ENCODE data around the gene SH3BP1. TPM values are rescaled to one million over a fixed set of nuclear protein-coding genes. Genes with fewer than 3 reads are reported as not detected.

SH3BP1 gene
- total RNA-seq, 1 experiment from 2014 or later: 12.9 TPM

DNA sequence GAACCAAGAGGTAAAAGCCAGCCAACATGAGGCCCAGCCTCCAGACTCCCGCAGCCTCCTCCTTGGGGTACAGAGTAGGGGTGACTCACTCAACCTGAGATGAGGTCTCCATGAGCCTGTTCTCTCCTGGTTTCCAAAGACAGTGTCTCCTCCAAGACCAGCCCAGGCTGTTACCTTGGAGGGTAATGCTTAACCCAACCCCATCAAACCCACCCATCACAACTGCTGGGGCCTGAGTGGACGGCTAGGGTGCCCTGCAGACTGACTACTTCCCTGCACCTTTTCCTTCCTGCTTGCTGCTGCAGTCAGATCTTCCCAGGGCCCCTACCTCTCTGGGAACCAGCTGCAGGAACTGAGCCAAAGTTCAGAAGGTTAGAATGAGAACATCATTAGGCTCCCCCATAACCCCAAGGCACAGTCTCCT, 41.5 kb downstream of the SH3BP1 start:
- no TSS peak for BruUV-seq (replicated peaks)
- H3K4me3 ChIP-seq (ENCODE audit: low read depth, low read length, poor library complexity, severe bottlenecking): no peak overlapping the region
- peaks cover 12% of the 10 kb centered on the region for H3K4me1 ChIP-seq (ENCODE audit: insufficient read depth, low read length, poor library complexity, severe bottlenecking)
- no peaks in the 10 kb centered on the region for H3K27me3 ChIP-seq (replicated peaks; ENCODE audit: insufficient read depth, low read depth, low read length, poor library complexity)
- ChIA-PET CTCF (interaction anchor here (0.6 to 2.0 kb wide), 7 partner anchors 15 to 74 kb away, joined by 3 to 45 read pairs (median 4); partner anchors contain the start of genes GGA1 and PDXP), POLR2A (ENCODE audit: low non-redundant PET) (no interaction called here)
- DNase-seq (ENCODE audit: low spot score): no peak
- intact Hi-C loops (cut with micrococcal nuclease; ENCODE audit: unreplicated experiment): loop anchor here (5.0 kb wide), 2 partner anchors 39 to 144 kb away; no protein-coding TSS in a partner anchor
- no peaks in the 10 kb centered on the region for H3K9me3 ChIP-seq (ENCODE audit: low read depth, low read length, poor library complexity, severe bottlenecking)
- H3K36me3 ChIP-seq (ENCODE audit: insufficient read depth, low read length, poor library complexity, severe bottlenecking): no peaks in the 10 kb centered on the region
- TF ChIP-seq EZH2 (IDR thresholded peaks at IDR 0.05; ENCODE audit: borderline replicate concordance, low read depth, low read length, poor library complexity, severe bottlenecking): no peak
- TF ChIP-seq, protein P1, sequence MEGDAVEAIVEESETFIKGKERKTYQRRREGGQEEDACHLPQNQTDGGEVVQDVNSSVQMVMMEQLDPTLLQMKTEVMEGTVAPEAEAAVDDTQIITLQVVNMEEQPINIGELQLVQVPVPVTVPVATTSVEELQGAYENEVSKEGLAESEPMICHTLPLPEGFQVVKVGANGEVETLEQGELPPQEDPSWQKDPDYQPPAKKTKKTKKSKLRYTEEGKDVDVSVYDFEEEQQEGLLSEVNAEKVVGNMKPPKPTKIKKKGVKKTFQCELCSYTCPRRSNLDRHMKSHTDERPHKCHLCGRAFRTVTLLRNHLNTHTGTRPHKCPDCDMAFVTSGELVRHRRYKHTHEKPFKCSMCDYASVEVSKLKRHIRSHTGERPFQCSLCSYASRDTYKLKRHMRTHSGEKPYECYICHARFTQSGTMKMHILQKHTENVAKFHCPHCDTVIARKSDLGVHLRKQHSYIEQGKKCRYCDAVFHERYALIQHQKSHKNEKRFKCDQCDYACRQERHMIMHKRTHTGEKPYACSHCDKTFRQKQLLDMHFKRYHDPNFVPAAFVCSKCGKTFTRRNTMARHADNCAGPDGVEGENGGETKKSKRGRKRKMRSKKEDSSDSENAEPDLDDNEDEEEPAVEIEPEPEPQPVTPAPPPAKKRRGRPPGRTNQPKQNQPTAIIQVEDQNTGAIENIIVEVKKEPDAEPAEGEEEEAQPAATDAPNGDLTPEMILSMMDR (conservative IDR thresholded peaks at IDR 0.05; ENCODE audit: low read depth, low read length): no peak
- H3K27ac ChIP-seq (ENCODE audit: low read depth, low read length, poor library complexity, severe bottlenecking): no peak overlapping the region

DNA sequence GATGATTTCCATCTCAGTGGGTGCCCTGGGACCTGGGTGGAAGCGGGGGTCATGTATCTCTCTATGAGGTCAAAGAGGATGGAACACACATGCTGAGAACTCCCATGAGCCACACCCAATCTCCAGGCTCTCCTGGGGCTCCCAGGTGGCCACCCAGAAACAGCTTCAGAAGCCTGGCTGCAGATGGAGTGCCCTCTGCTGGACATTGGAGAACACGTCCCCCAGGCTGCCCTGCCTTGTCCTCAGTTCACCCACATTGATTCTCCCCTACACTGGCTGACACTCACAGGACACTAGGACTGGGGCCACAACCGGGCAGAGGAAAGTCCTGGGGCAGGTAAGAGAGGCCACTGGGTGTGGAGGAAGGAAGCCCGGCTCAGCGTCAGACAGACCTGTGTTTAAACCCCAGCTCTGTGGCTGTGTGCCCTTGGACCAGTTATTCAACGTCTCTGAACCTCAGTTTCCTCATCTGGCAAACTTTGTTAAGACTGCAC, 42.1 kb downstream of the SH3BP1 start:
- CTCF ChIA-PET: interaction anchor here (0.6 to 2.0 kb wide), 7 partner anchors 14 to 75 kb away, joined by 3 to 45 read pairs (median 4); partner anchors contain the start of genes GGA1 and PDXP
- Histone ChIP-seq H3K4me1 (ENCODE audit: insufficient read depth, low read length, poor library complexity, severe bottlenecking) (peaks cover 7% of the 10 kb centered on the region), H3K27ac (ENCODE audit: low read depth, low read length, poor library complexity, severe bottlenecking) (no peak overlapping the region), H3K9me3 (ENCODE audit: low read depth, low read length, poor library complexity, severe bottlenecking) (no peaks in the 10 kb centered on the region), H3K36me3 (ENCODE audit: insufficient read depth, low read length, poor library complexity, severe bottlenecking) (no peaks in the 10 kb centered on the region), H3K4me3 (ENCODE audit: low read depth, low read length, poor library complexity, severe bottlenecking) (no peak overlapping the region), H3K27me3 (replicated peaks; ENCODE audit: insufficient read depth, low read depth, low read length, poor library complexity) (no peaks in the 10 kb centered on the region)
- intact Hi-C loops (cut with micrococcal nuclease; ENCODE audit: unreplicated experiment): loop anchor here (5.0 kb wide), 2 partner anchors 39 to 144 kb away; no protein-coding TSS in a partner anchor
- no peak for TF ChIP-seq EZH2 (IDR thresholded peaks at IDR 0.05; ENCODE audit: borderline replicate concordance, low read depth, low read length, poor library complexity, severe bottlenecking)
- TF ChIP-seq, protein P1 (conservative IDR thresholded peaks at IDR 0.05; ENCODE audit: low read depth, low read length): peak; percentile 92
- peak; percentile 80 for DNase-seq (ENCODE audit: low spot score)
- POLR2A ChIA-PET (ENCODE audit: low non-redundant PET): no interaction called here
- no TSS peak for BruUV-seq (replicated peaks)

DNA sequence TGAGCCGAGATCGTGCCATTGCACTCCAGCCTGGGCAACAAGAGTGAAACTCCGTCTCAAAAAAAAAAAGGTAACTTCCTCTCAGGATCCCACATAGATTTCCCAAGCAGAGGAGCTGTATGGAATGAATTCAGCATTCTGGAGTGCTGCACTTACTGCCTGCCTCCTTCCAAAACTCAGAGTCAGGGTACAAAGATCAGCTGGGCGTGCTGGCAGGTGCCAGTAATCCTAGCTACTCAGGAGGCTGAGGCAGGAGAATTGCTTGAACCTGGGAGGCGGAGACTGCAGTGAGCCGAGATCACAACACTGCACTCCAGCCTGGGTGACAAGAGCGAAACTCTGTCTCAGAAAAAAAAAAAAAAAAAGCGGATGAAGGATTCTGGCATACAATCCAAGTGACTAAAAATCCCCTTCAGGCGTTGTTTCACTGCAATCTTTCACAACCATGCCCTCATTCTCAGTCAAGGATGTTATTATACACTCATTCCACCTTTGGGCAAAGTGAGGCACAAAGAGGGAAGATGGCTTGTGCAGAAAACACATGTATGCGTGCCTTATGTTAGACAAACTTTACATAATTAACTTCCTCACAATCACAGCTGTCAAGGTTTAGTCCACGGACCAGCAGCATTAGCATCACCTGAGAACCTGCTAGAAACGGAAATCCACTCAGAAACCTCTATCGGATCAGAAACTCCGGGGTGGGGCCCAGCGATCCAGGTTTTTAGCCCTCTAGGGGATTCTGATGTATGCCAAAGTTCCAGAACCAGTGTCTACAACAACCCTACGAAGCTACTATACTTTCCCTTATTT, 45.5 kb downstream of the SH3BP1 start:
- Histone ChIP-seq H3K9me3 (ENCODE audit: low read depth, low read length, poor library complexity, severe bottlenecking) (no peaks in the 10 kb centered on the region), H3K27ac (ENCODE audit: low read depth, low read length, poor library complexity, severe bottlenecking) (no peak overlapping the region), H3K4me1 (ENCODE audit: insufficient read depth, low read length, poor library complexity, severe bottlenecking) (peaks cover 7% of the 10 kb centered on the region), H3K27me3 (replicated peaks; ENCODE audit: insufficient read depth, low read depth, low read length, poor library complexity) (no peaks in the 10 kb centered on the region), H3K4me3 (ENCODE audit: low read depth, low read length, poor library complexity, severe bottlenecking) (no peak overlapping the region), H3K36me3 (ENCODE audit: insufficient read depth, low read length, poor library complexity, severe bottlenecking) (peaks cover 14% of the 10 kb centered on the region)
- TF ChIP-seq, protein P1 (conservative IDR thresholded peaks at IDR 0.05; ENCODE audit: low read depth, low read length): no peak
- TF ChIP-seq EZH2 (IDR thresholded peaks at IDR 0.05; ENCODE audit: borderline replicate concordance, low read depth, low read length, poor library complexity, severe bottlenecking): no peak
- intact Hi-C loops (cut with micrococcal nuclease; ENCODE audit: unreplicated experiment): loop anchor here (5.0 kb wide), 2 partner anchors 43 to 148 kb away; no protein-coding TSS in a partner anchor
- POLR2A ChIA-PET (ENCODE audit: low non-redundant PET): no interaction called here
- CTCF ChIA-PET: interaction anchor here (2.1 kb wide), 1 partner anchor 42 kb away, joined by 6 read pairs; no protein-coding TSS in a partner anchor
- no peak for DNase-seq (ENCODE audit: low spot score)
- BruUV-seq (replicated peaks): no TSS peak
